Daoy (cell line): ENCODE data around the gene BSPRY. TPM values are rescaled to one million over a fixed set of nuclear protein-coding genes. Genes with fewer than 3 reads are reported as not detected.
A peak's percentile ranks its signal among the peaks of the same experiment; 100 is the strongest.

Experiments used
- DNase-seq: peaks from one replicate; pipeline ENCODE4 v3.0.0-alpha.2; 2015; ENCODE audit warnings: low read depth
- total RNA-seq: library from RNA; depleted of rRNA; stranded (reverse); fragments of >200 nt; shearing (Covaris generic); gene quantifications from 2 replicates; pipeline ENCODE4 v1.2.3, GENCODE V29; 2014; rRNA removed

Gene BSPRY
- not detected in 2 replicates for total RNA-seq

DNA sequence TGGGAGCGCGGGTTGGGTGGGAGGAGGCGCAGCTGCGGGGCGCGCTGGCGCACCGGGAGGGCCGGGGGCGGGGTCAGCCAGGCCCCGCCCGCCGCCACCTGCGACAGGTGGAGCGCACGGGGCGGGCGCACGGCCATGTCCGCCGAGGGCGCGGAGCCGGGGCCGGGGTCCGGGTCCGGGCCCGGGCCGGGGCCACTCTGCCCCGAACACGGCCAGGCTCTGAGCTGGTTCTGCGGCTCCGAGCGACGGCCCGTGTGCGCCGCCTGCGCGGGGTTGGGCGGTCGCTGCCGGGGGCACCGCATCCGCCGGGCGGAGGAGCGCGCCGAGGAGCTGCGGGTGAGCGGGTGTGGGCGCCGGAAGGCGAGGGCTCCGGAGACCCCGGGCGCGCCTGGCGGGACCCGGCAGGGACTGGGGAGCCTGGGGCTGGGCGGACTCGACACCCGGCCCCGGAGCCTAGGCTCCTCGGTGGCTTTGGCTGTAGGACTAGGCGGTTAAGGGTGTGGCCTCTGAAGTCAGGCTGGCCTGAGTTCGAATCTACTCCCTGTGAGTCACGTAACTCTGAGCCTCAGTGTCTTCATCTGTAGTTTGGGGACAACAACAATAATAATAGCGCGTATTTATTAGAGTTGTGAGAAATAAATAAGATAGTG is at the start of gene BSPRY:
Gene BSPRY (plus strand): TSS at position 97 of the 650 bp plus-strand sequence. CDS start 39 bp downstream, at position 136.
- peak; percentile 35 for DNase-seq

GRCh38 chr9:113299800-113300292 is 49.5 kb upstream of the BSPRY start:
- peak; percentile 58 for DNase-seq

GRCh38 chr9:113301548-113301947 is 47.8 kb upstream of the BSPRY start:
- DNase-seq, result no peak

DNA sequence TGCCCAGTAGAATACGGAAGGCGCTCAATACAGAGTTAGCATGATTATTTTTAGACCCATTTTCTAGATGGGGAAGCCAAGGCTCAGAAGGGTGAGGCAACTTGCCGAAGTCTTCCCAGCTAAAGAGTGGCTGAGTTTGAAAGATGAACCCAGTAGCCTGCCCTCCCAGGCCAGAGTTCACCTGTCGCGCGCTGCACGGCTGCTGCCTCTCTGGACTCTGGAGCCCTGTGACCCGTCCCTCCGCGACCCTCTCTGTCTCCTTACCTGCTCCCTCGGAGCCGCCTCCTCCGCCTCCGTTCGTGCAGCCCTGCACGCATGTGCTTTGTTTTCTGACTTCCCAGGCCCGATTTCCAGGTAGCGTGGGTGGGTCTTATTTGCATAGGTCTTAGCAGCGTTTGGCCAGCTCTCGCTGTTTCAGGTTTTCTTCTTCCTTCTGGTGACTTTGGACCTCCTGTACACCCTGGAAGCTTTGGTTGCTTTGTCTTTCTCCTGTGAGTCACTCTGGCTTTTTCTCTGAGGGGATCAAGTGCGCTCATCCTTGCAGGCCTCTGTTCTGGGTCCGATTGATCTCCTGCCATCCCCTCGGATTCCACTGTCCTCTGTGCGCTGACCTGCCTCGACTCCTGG is 46.4 kb upstream of the BSPRY start, which contains the start of gene RNF183:
Gene RNF183 (minus strand): TSS at position 585 of the 627 bp plus-strand sequence. CDS start 5,192 bp downstream, outside the sequence.
- no peak for DNase-seq

DNA sequence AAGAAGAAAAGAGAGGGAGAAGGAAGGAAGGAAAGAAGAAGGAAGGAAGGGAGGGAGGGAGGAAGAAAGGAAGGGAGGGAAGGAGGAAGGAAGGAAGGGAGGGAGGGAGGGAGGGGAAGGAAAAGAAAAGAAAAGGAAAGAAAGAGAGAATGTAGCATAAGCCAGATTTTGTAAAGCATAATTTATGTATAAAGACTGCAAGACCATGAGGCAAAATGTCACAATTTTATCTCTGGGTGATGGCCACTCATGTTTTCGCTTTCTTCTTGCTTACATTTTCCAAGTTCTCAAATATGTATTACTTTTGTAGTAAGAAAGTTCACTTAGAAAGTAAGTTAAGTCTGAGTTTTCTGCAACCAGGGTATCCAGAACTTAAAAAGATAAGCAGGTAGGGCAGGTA is 42.8 kb upstream of the BSPRY start:
- no peak for DNase-seq

DNA sequence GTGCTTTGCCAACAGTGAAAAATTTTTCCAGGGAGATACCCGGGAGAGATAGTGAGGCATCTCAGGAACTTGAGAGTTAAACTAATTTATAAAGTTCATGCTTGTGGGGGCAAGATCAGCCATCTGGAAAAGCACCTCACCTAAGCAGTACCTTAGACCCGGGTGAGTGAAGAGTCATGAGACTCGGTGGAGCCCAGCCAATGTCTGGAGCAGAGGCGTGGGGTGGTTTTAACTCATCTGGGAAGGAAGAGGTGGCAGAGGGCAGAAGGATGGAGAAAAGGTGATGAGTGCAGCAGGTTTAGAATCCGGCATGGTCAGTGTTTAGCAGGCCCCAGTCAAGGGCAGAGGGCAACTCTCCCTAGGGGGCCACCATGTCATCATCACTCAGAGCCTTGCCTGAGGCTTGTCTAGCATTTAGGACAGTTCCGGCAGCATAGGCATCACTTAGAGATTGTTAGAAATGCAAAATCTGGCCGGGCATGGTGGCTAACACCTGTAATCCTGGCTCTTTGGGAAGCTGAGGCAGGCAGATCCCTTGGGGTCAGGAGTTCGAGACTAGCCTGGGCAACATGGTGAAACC is 41.9 kb upstream of the BSPRY start:
- DNase-seq, result no peak

GRCh38 chr9:113309204-113309813 is 40.0 kb upstream of the BSPRY start:
- peak; percentile 47 for DNase-seq

DNA sequence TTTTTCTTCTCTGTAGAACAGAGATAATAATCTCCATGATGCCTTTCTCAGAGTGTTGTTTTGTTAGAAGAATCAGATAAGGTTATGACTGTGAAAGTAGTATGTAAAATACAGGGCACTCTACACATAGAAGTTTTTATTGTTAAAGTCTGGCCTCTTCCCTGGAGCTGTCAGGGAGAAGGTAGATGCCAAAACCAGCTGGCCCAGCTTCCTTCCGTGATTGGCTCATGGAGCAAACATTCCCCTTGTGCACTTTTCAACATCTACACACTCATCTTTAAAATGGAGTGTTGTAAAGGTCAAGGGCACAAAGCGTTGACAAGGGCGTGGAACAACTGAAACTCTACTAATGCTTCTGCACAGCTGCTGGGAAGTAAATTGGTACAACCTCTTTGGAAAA is 38.8 kb upstream of the BSPRY start:
- no peak for DNase-seq

- no peak for DNase-seq
Measured at GRCh38 chr9:113311961-113312360, 37.4 kb upstream of the BSPRY start.

DNA sequence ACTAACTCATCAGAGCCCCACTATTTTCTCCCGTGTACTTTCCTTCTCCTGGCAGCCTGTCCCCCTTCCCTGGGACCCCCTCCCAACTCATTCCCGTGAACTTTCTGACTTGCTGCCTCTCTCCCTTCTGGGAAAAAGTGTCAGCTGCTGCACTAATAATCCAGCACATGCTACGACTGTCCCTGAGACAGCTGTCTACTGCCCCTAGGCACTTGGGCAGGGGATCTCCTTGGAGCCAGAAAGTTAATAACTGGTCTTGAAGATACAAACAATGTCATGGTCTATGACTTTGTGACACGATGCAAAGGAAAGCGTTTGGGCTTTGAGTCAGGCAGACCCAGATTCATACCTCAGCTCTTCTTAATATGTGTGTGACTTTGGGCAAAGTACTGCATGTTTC is 36.1 kb upstream of the BSPRY start:
- no peak for DNase-seq

GRCh38 chr9:113315231-113315630 is 34.1 kb upstream of the BSPRY start:
- no peak for DNase-seq

GRCh38 chr9:113316030-113316429 is 33.3 kb upstream of the BSPRY start:
- no peak for DNase-seq

GRCh38 chr9:113317777-113318176 is 31.6 kb upstream of the BSPRY start:
- DNase-seq, result no peak

DNA sequence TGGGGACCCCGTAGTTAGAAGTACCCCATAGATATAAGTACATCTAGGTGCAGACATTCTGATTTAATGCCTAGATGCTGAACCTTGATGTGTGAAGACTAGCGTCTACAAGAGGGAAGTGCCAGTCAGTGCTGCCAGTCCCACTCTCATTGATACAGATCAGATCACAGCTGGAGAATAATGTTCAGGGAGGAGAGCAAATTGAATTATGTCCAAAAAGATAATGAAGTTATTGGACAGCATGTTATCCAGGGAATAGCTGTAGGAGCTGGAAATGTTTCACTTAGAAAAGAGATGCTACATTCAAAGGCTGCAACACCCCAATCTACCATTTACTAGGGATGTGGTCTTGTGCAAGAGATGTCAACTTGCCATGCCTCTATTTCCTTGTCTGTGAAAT is 30.3 kb upstream of the BSPRY start:
- DNase-seq, result no peak

GRCh38 chr9:113320051-113320450 is 29.3 kb upstream of the BSPRY start:
- no peak for DNase-seq

- no peak for DNase-seq
Measured at GRCh38 chr9:113322671-113323070, 26.7 kb upstream of the BSPRY start.

GRCh38 chr9:113326230-113326629 is 23.1 kb upstream of the BSPRY start:
- no peak for DNase-seq

- DNase-seq, result no peak
Measured at GRCh38 chr9:113328045-113328782, 21.1 kb upstream of the BSPRY start.

- DNase-seq, result no peak
Measured at GRCh38 chr9:113331780-113332179, 17.6 kb upstream of the BSPRY start.

- no peak for DNase-seq
Measured at GRCh38 chr9:113337714-113338113, 11.6 kb upstream of the BSPRY start.

DNA sequence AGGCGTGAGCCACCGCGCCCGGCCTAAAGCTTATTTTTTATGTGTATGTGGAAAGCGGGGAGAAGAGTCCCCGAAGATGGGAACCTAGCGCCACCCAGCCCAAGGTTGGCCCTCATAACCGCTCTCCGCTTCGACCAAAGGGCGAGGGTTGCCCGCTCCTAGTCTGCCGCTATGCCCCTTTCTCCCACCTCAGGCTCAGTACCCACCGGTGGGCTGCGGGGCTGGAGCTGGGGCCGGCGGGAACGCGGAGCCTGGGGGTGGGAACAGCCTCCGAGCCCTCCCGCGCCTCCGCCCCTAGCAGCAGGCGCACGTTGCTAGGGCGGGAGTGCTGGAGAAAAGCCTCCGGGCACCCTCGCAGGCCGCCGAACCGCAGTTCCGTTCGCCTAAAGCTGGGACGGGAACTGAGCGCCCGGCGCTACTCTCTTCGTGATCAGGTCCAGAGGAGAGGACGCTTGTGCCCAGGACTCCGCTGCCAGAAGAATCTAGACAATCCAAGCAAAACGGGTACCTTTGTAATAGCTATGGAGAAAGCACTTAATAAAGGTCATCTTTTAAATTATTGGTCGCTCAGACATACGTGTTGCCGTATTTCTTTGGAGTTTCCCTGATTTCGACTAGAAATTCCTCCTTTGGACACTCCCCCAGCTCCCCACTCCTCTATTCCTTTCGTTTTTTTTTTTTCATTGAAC is 9.2 kb upstream of the BSPRY start, which contains the start of gene WDR31:
Gene WDR31 (minus strand): TSS at position 265 of the 689 bp plus-strand sequence. CDS start 8,253 bp downstream, outside the sequence.
- peak; percentile 96 for DNase-seq
